Spleen (tissue), 11 donors: ENCODE data around the gene HBM. TPM values are rescaled to one million over a fixed set of nuclear protein-coding genes. Genes with fewer than 3 reads are reported as not detected.
"Not testable (repeated sequence)": the region's sequence is repeated elsewhere in the genome, so short reads cannot be mapped to it uniquely, and the experiment has no call there.

ENCODE experiments used
- DNase-seq: peaks from one replicate; pipeline ENCODE4 v3.0.0-alpha.2; 2020
- H3K27ac ChIP-seq, 8 donors: fragments of 200-600 bp; sonication (generic) in 7 of 8; 1 replicate in 4 of 8; 2 replicates in 4 of 8; pipeline versions ENCODE4 v1.5.0 to v1.8.0; 2016 to 2021; ENCODE audit warnings: inconsistent platforms in 4 of 8, mild to moderate bottlenecking in 4 of 8, moderate library complexity in 1 of 8
- H3K27me3 ChIP-seq, 7 donors: fragments of 200-600 bp; sonication (generic) in 6 of 7; replicated peaks in 1 of 7; 1 replicate in 4 of 7; 2 replicates in 3 of 7; pipeline versions ENCODE4 v1.5.0 to v1.8.0; 2016 to 2021; ENCODE audit warnings: inconsistent platforms in 3 of 7, mild to moderate bottlenecking in 1 of 7
- H3K36me3 ChIP-seq, 6 donors: fragments of 200-600 bp; sonication (generic) in 5 of 6; 1 replicate in 4 of 6; 2 replicates in 2 of 6; pipeline versions ENCODE4 v1.5.0 to v1.8.0; 2016 to 2021; ENCODE audit warnings: inconsistent platforms in 2 of 6
- H3K4me1 ChIP-seq, 6 donors: fragments of 200-600 bp; sonication (generic) in 5 of 6; 1 replicate in 3 of 6; 2 replicates in 3 of 6; pipeline versions ENCODE4 v1.5.0 to v1.8.0; 2016 to 2021; ENCODE audit warnings: inconsistent platforms in 3 of 6
- H3K4me3 ChIP-seq, 8 donors: fragments of 200-600 bp; sonication (generic) in 7 of 8; 1 replicate in 4 of 8; 2 replicates in 4 of 8; pipeline versions ENCODE4 v1.5.0 to v1.8.0; 2016 to 2021; ENCODE audit warnings: inconsistent platforms in 4 of 8, mild to moderate bottlenecking in 4 of 8, moderate library complexity in 2 of 8
- H3K9me3 ChIP-seq, 8 donors: fragments of 200-600 bp; sonication (generic) in 7 of 8; 1 replicate in 4 of 8; 2 replicates in 4 of 8; pipeline versions ENCODE4 v1.5.0 to v1.8.0; 2016 to 2021; ENCODE audit warnings: inconsistent platforms in 4 of 8
- POLR2A ChIP-seq, 3 donors: fragments of 450-650 bp; IDR thresholded peaks; one replicate each; pipeline ENCODE4 v1.5.1; 2017; ENCODE audit warnings: antibody characterized with exemption in 3 of 3, mild to moderate bottlenecking in 1 of 3
- POLR2AphosphoS5 ChIP-seq, 3 donors: sonication (generic); formaldehyde crosslinking; IDR thresholded peaks; one replicate each; pipeline ENCODE4 v1.5.1; 2017; ENCODE audit warnings: antibody characterized with exemption in 3 of 3
- WGBS, 5 donors: extraction: QIAGEN DNeasy Blood & Tissue Kit in 3 of 5; methylation state at CpG; one replicate each; pipeline versions ENCODE4 v1.1.5 to v1.1.7; 2013 to 2018; 5-methylcytosine and 5-hydroxymethylcytosine counted together
- intact Hi-C: fragments of 100-400 bp; cut with DNase I; formaldehyde crosslinking; loops from one replicate; pipeline ENCODE4 v1.15.0; 2023; ENCODE audit warnings: low total_unique reads
- polyA plus RNA-seq, 3 donors: library from polyadenylated mRNA; stranded (reverse); fragments of 200-250 nt; gene quantifications; one replicate each; pipeline ENCODE4 v1.2.1, GENCODE V29; 2013
- total RNA-seq, 7 donors: library from RNA; depleted of rRNA in 3 of 7; stranded (reverse); fragments of >200 nt in 3 of 7; fragmentation: NEBNext Ultra II Directional in 4 of 7; extraction: Animal tissue kit (Norgen Biotek cat#: 25700) in 4 of 7; gene quantifications; one replicate each; pipeline versions ENCODE4 v1.1.0 to v1.2.1, GENCODE V29; 2016 to 2021
- TF ChIP-seq, protein P1 (sequence below), 11 experiments: fragments of 200-600 bp in 7 of 11; fragments of 450-650 bp in 4 of 11; sonication (generic) in 4 of 11; IDR thresholded peaks in 8 of 11; conservative IDR thresholded peaks in 3 of 11; 1 replicate in 7 of 11; 2 replicates in 4 of 11; pipeline versions ENCODE4 v1.4.0 to v1.8.0; 2016 to 2021; ENCODE audit warnings: antibody characterized with exemption in 11 of 11, inconsistent platforms in 4 of 11, mild to moderate bottlenecking in 1 of 11
- donor health status: healthy with polysubstance abuse.
- donor health status: DM: no; HTN: no; CAD: no; lungs with moderate emphysema.
- donor health status: DM: no; HTN: no; CAD: no.
- donor health status: Bipolar disorder and iron deficiency.
- donor health status: healthy.
- donor health status: DM: no; HTN: no; CAD: no.
- donor health status: DM: yes; HTN: yes; CAD: no.

Gene HBM
- total and polyA plus RNA-seq, 10 donors, result 0.20 to 96.6 (median 2.9) TPM; not detected in 1

DNA sequence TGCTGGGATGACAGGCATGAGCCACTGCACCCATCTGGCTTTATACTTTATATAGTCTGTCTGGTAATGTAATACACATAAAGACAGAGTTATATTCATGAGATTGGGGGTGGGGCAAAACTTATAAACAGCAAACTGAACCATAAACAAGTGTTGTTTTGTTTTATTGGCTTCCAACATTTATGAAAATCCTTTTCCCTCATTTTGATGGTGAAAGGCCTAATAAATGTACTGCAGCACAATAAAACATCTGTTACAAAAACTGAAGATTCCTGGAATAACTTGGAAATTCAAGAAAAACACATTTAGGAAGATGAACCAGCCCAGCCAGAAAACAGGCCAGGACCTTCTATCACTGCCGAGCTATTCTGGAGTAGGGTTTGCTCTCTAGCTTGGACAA is 43.4 kb upstream of the HBM start:
- 87 to 100% (median 94%) methylated on average over 1 of the region's 1 CpG for WGBS, 5 donors
- no peak for DNase-seq
- Histone ChIP-seq H3K27me3 (no peaks in the 10 kb centered on the region), H3K4me1 (peaks cover 0 to 31% (median 8%) of the 10 kb centered on the region in 6 donors), H3K36me3 (peaks cover 0 to 57% (median 2%) of the 10 kb centered on the region in 6 donors), H3K4me3 (no peak overlapping the region), H3K27ac (no peak overlapping the region), H3K9me3 (no peaks in the 10 kb centered on the region)
- intact Hi-C loops, result no loop called here
- TF ChIP-seq POLR2AphosphoS5 (IDR thresholded peaks at IDR 0.05), result no peak
- no peak for TF ChIP-seq POLR2A (IDR thresholded peaks at IDR 0.05)
- TF ChIP-seq, protein P1, sequence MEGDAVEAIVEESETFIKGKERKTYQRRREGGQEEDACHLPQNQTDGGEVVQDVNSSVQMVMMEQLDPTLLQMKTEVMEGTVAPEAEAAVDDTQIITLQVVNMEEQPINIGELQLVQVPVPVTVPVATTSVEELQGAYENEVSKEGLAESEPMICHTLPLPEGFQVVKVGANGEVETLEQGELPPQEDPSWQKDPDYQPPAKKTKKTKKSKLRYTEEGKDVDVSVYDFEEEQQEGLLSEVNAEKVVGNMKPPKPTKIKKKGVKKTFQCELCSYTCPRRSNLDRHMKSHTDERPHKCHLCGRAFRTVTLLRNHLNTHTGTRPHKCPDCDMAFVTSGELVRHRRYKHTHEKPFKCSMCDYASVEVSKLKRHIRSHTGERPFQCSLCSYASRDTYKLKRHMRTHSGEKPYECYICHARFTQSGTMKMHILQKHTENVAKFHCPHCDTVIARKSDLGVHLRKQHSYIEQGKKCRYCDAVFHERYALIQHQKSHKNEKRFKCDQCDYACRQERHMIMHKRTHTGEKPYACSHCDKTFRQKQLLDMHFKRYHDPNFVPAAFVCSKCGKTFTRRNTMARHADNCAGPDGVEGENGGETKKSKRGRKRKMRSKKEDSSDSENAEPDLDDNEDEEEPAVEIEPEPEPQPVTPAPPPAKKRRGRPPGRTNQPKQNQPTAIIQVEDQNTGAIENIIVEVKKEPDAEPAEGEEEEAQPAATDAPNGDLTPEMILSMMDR (IDR thresholded peaks at IDR 0.05 in 8 of 11, conservative IDR thresholded peaks at IDR 0.05 in 3 of 11), result no peak

DNA sequence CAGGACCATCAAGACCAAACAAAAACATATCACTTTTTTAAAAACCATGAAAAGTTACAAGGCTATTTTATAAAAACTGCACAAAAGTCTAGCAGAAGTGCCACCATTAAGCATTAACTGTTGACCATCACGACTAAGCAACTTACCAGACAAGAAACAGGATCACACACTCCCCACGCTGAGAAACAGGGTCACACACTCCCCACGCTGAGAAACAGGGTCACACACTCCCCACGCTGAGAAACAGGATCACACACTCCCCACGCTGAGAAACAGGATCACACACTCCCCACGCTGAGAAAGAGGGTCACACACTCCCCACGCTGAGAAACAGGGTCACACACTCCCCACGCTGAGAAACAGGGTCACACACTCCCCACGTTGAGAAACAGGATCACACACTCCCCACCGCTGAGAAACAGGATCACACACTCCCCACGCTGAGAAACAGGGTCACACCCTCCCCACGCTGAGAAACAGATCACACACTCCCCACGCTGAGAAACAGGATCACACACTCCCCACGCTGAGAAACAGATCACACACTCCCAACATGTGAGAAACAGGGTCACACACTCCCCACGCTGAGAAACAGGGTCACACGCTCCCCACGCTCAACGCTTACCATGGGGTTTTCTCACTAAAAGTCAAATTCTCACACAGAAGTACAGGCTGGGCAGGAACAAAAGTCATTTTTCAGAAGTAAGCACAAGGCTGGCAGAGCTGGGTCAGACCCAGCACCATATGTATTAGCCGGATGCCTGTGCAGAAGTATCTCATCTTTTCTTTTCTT is 42.0 kb upstream of the HBM start:
- H3K9me3 ChIP-seq, DNase-seq, intact Hi-C loops, H3K27me3 ChIP-seq, H3K4me3 ChIP-seq: not testable (repeated sequence)
- WGBS, 5 donors, result 78 to 86% (median 81%) methylated on average over 10 to 19 of the region's 19 CpGs
- H3K4me1 ChIP-seq, result peaks cover 0 to 21% (median 6%) of the 10 kb centered on the region in 6 donors
- peak overlapping the region in 3 of 8 donors; percentile 10 to 38 (median 36) for H3K27ac ChIP-seq
- peaks cover 0 to 52% (median 2%) of the 10 kb centered on the region in 6 donors for H3K36me3 ChIP-seq

DNA sequence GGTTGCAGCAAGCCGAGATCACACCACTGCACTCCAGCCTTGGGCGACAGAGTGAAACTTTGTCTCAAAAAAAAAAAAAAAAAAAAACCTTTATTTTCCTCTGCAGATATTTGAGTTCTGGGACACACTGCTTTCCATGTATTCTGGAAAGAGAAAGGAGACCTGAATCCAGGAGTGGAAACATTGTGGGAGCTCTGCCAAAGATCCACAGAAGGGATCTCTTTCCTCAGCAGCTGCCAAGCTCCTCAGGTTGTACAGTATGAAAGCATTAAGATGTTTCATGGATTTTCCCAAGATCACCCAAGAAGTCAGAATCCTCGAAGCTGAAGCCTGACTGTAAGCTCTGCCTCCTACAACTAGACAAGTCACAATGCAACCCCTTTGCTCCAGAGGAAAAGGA is 40.8 kb upstream of the HBM start:
- DNase-seq, result no peak
- TF ChIP-seq POLR2A (IDR thresholded peaks at IDR 0.05) (no peak), POLR2AphosphoS5 (IDR thresholded peaks at IDR 0.05) (no peak)
- TF ChIP-seq, protein P1 (IDR thresholded peaks at IDR 0.05 in 8 of 11, conservative IDR thresholded peaks at IDR 0.05 in 3 of 11), result no peak
- H3K9me3 ChIP-seq, result no peaks in the 10 kb centered on the region
- H3K27me3 ChIP-seq, result no peaks in the 10 kb centered on the region
- H3K4me1 ChIP-seq, result peaks cover 0 to 18% (median 2%) of the 10 kb centered on the region in 6 donors
- 86 to 93% (median 91%) methylated on average over 3 of the region's 3 CpGs for WGBS, 5 donors
- intact Hi-C loops, result no loop called here
- no peak overlapping the region for H3K4me3 ChIP-seq
- H3K36me3 ChIP-seq, result peaks cover 0 to 44% (median 2%) of the 10 kb centered on the region in 6 donors
- no peak overlapping the region for H3K27ac ChIP-seq

DNA sequence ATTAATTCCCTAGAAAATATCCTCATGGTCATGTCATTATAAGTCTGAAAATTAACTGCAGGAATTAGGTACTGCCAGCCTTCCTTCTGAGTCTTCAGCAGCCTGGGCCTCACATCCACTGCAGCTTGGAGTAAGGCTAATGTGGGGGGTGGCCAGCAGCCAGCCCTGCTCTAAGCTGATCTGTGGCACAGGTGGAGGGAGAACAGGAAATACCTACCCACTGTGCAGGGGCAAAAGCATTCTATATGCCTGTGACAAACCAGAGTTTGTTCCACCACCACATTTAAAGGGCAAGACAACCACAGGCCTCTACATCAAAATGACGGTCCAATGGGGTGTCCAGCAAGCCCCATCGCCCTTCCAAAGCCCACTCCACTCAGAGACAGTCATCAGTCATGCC is 36.7 kb upstream of the HBM start:
- no peak for DNase-seq
- Histone ChIP-seq H3K4me3 (no peak overlapping the region), H3K9me3 (no peaks in the 10 kb centered on the region), H3K4me1 (peaks cover 0 to 22% (median 0%) of the 10 kb centered on the region in 6 donors), H3K27me3 (no peaks in the 10 kb centered on the region), H3K27ac (no peak overlapping the region), H3K36me3 (peaks cover 0 to 26% (median 2%) of the 10 kb centered on the region in 6 donors)
- TF ChIP-seq, protein P1 (IDR thresholded peaks at IDR 0.05 in 8 of 11, conservative IDR thresholded peaks at IDR 0.05 in 3 of 11), result no peak
- TF ChIP-seq POLR2AphosphoS5 (IDR thresholded peaks at IDR 0.05), result no peak
- TF ChIP-seq POLR2A (IDR thresholded peaks at IDR 0.05), result no peak
- WGBS, 5 donors, result 69 to 86% (median 84%) methylated on average over 2 of the region's 2 CpGs
- intact Hi-C loops, result no loop called here
